Activated CD8-positive, alpha-beta memory T cell treated with anti-CD3 and anti-CD28 coated beads, Interleukin-2, amount 50 U/mL, for 4 hours (primary cell): ENCODE results near the gene NAGA.
"Not testable (repeated sequence)": the region's sequence is repeated elsewhere in the genome, so short reads cannot be mapped to it uniquely, and the experiment has no call there.

ENCODE experiments used
- DNase-seq: peaks from one replicate; pipeline ENCODE4 v3.0.0-alpha.2; 2020

The NAGA gene

DNA sequence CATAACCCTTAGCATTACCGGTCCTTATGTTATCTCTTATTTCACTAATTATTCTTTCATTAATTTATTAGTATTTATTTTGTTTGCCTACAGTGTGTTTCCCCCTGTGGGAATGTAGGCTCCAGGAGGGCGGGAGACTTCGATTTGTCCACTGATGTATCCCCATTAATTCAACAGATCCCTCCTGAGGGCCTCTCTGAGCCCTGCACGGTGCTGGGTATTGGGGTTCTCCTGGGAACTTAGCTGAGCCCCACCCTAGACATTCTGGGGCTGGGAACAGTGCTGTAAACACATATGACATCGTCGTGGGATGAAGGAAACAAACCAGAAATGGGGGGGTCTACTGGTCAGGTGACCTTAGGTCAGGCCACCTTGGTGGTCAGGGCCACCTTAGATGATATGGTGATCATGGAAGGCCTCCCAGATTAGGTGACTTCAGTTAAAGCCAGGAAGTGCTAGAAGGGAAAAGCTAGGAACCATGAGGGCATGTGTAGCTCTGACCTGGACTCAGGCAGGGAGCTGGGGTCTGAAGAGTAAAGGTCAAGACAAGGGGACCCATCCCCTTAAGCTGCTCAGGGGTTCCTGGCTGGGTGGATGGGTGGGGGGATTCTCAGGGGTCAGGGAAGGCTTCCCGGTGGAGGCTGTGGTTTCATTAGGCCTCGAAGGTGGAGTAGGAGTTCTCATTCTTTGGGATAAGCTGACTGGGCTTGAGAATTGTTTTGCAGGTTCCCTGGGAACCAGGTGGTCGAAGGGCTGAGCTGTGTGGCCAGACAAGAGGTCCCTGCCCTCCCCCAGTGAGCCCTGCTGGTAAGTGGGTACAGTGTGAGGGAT, 4.4 kb upstream of the NAGA start:
- DNase-seq, result no peak

DNA sequence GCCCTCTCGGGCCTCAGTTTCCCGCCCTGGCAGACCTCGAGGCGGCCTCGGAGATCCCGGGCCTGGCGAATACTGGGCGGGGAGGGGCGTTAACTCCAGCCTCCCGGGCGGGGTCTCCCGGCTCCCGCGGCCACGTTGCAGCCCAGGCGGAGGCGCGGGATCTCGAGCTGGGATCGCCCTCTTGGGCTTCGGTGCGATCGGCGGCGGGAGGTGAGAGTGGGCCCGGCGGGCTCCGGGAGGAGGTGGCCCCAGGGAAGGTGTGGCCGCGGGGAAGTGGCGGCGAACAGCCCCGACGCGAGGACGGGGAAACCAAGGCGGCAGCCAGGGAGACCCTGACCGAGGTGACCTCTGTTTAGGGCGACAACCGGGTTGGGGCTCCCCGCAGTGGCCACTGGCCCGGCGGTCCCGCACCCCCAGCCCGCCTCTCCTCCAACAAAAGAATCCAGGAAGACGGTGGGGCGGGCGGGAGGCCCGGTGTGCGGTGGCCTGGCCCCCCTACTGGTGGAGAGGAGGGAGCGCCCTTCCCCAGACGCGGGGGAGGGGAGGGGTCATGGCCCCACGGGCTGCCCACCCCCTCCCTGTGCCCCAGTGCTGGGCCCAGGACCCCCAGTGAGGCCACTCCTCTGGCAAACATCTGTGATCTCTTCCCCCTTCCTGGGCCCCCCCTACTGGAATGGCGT, 3.7 kb upstream of the NAGA start, which contains the start of gene PHETA2:
PHETA2 (plus strand) TSS at position 117 of the 680 bp plus-strand sequence. CDS start 3,046 bp downstream, outside the sequence.
- peak; percentile 55 for DNase-seq

- no peak for DNase-seq
These were observed 3.0 kb upstream of the NAGA start for GRCh38 chr22:42073621-42074041.

- no peak for DNase-seq
These were observed 2.2 kb upstream of the NAGA start for GRCh38 chr22:42072606-42073330.

GRCh38 chr22:42071508-42071907, 896 bp upstream of the NAGA start:
- DNase-seq, result not testable (repeated sequence)

GRCh38 chr22:42069801-42070516, 653 bp downstream of the NAGA start:
- no peak for DNase-seq

- no peak for DNase-seq
These were observed 2.3 kb downstream of the NAGA start for GRCh38 chr22:42068291-42068690.

DNA sequence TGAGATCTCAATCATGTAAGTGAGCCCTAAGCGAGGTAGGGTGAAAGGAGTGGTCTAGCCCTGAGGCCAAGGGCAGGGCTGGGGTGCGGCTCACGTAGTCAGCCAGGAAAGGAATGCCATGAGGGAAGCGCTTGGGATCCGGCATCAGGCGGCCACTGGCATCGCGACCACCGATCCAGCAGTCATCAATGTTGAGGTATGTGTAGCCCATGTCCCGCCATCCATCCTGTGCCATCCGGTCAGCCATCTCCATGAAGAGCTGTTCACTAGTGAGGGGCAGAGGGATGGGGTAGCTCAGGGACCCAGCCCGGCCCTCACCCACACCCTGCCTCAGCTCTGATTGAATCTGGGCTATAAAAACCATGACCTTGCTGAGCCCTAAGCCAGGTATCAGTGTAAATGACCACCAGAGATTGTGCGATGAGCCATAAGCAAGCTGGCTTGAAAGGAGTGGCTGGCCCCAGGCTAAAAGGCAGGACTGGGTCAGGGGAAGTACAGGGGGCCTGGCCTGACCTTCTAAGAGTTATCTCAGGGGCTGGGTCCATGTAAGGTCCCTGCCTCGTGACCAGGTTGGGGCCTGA, 2.9 kb downstream of the NAGA start:
- DNase-seq, result no peak

DNA sequence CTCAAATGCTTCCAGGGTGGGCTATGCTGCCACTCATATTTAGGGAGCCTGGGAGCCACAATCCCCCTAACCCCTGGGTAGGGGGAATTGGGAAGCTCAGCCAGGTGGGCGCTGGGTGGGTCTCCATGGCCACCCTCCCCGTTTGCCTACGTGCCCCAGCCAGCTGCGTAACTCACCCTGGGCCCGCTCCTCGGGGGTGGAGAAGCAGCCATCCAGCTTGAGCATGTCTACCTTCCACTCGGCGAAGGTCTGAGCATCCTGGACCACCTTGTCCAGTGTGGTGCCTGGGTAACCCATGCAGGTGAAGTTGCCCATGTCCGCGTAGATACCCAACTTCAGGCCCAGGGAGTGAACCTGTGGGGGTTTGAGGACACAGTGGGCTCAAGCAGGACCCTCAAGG, 3.7 kb downstream of the NAGA start:
- DNase-seq, result no peak

GRCh38 chr22:42066126-42066761, 4.4 kb downstream of the NAGA start:
- no peak for DNase-seq

- no peak for DNase-seq
These were observed 5.0 kb downstream of the NAGA start for GRCh38 chr22:42065438-42066125.

DNA sequence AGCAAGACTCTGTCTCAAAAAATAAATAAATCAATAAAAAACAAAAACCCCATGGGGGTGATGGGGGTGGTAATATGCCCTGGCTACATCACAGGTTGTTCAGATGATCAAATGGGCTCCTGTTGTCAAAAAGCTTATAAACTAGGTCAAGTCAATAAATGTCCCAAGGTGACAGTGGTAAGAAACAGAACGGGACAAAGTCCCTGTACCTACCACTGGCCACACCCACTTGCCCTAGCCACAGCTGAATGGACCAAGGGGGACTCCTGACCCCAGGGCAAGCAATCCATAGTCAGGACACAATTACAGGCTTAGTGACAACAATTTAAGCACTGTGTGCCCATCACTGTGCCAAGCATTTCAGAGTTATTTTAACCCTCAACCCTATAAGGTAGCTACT, 6.0 kb downstream of the NAGA start:
- no peak for DNase-seq

GRCh38 chr22:42062506-42063170, 8.0 kb downstream of the NAGA start:
- no peak for DNase-seq

- no peak for DNase-seq
These were observed 9.6 kb downstream of the NAGA start for GRCh38 chr22:42061041-42061440.

GRCh38 chr22:42060489-42060888, 10.1 kb downstream of the NAGA start:
- DNase-seq, result no peak

DNA sequence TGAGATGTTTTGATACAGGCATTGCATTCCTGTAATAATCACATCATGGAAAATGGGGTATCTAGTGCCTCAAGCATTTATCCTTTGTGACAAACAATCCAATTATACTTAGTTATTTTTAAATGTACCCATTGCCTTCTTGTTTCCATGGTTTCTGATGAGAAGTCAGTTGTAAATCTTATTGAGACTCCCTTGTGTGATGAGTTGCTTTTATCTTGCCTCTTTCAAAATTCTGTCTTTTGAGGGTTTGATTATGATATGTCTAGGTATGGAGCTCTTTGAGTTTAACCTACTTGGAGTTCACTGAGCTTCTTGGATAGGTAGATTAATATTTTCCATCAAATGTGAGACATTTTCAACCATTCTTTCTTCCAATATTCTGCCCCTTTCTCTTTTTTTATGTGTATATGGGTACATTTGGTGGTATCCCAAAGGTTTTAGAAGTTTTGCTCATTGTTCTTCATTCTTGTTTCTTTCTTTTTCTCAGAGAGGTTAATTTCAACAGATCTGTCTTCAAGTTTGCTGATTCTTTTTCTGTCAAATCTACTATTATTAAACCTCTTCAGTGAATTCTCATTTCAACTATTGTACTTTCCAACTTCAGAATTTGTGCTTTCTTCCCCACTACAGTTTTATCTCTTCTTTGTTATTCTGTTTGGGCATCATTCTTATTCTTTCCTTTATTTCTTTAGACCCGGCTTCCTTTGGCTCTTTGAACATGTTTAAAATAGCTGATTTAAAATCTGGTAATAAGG, 13.7 kb downstream of the NAGA start:
- DNase-seq, result no peak

- DNase-seq, result no peak
These were observed 17.8 kb downstream of the NAGA start for GRCh38 chr22:42052765-42053164.

GRCh38 chr22:42050641-42051180, 19.9 kb downstream of the NAGA start:
- DNase-seq, result no peak

GRCh38 chr22:42041784-42042183, 28.8 kb downstream of the NAGA start:
- DNase-seq, result no peak

GRCh38 chr22:42039271-42039670, 31.3 kb downstream of the NAGA start:
- no peak for DNase-seq
